ENCODE measurements around the gene DNASE2B.
"Not testable (repeated sequence)": the region's sequence is repeated elsewhere in the genome, so short reads cannot be mapped to it uniquely, and the experiment has no call there.

The DNASE2B gene

DNA sequence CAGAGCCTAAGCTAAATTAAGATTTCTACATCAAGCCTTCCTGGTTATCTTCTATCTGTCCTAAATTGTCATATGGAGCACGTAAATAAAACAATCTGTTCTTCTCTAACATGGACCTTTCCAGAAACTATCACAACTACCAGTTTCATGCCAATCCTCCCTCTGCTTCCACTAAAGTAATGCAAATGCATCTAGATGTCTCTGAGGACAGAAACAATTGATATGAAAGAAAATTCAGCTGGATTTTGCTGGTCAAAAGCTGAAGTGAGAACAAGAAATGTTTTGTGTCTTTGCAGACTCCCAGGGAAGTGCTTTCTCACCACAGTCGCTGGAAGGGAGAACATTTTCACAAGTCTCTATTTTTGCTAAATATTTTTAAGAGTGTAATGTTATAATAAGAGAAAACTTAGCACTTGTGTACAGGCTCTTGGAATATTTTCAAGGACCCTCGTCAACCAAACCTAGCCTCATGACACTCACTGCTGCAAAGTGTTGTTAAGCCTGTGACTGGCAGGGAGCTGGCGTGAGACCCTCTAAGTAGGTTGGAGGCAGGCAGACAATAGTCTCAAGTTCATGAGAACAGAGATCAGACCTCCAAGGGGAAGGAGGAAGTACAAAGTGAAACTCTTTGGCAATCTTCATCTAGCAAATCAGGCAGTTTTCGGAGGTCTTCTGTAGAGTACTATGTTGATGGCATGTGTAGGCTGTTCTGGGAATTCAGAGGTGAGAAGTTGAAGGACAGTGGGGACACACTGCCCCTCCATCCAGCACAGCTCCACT, 38.8 kb downstream of the DNASE2B start:
- no peak overlapping the region for H3K4me3 ChIP-seq (ENCODE audit: insufficient read length, low read depth)
- H3K27me3 ChIP-seq (ENCODE audit: insufficient read depth, insufficient read length), result no peaks in the 10 kb centered on the region
- no peaks in the 10 kb centered on the region for H3K36me3 ChIP-seq (ENCODE audit: insufficient read depth, insufficient read length, low read length)
- TF ChIP-seq ZNF274 (IDR thresholded peaks at IDR 0.05; ENCODE audit: low read depth, low read length) (no peak), YY1 (IDR thresholded peaks at IDR 0.05; ENCODE audit: insufficient read depth, insufficient read length) (no peak), SUZ12 (IDR thresholded peaks at IDR 0.05; ENCODE audit: extremely low read depth, insufficient read depth, insufficient read length) (no peak)
- no peak overlapping the region for H3K9ac ChIP-seq (ENCODE audit: insufficient read length, low read depth)
- no peaks in the 10 kb centered on the region for H3K4me1 ChIP-seq (ENCODE audit: insufficient read depth, insufficient read length)
- no peaks in the 10 kb centered on the region for H3K9me3 ChIP-seq (ENCODE audit: insufficient read depth, low read length)
- no peak for DNase-seq (ENCODE audit: low read depth, low spot score)

GRCh38 chr1:84442256-84442655, 44.0 kb downstream of the DNASE2B start:
- H3K4me3 ChIP-seq (ENCODE audit: insufficient read length, low read depth), result no peak overlapping the region
- H3K9ac ChIP-seq (ENCODE audit: insufficient read length, low read depth), result no peak overlapping the region
- no peaks in the 10 kb centered on the region for H3K27me3 ChIP-seq (ENCODE audit: insufficient read depth, insufficient read length)
- H3K36me3 ChIP-seq (ENCODE audit: insufficient read depth, insufficient read length, low read length), result no peaks in the 10 kb centered on the region
- no peaks in the 10 kb centered on the region for H3K9me3 ChIP-seq (ENCODE audit: insufficient read depth, low read length)
- DNase-seq (ENCODE audit: low read depth, low spot score), result no peak
- H3K4me1 ChIP-seq (ENCODE audit: insufficient read depth, insufficient read length), result no peaks in the 10 kb centered on the region
- no peak for TF ChIP-seq ZNF274 (IDR thresholded peaks at IDR 0.05; ENCODE audit: low read depth, low read length)
- TF ChIP-seq SUZ12 (IDR thresholded peaks at IDR 0.05; ENCODE audit: extremely low read depth, insufficient read depth, insufficient read length), result no peak
- TF ChIP-seq YY1 (IDR thresholded peaks at IDR 0.05; ENCODE audit: insufficient read depth, insufficient read length), result no peak

DNA sequence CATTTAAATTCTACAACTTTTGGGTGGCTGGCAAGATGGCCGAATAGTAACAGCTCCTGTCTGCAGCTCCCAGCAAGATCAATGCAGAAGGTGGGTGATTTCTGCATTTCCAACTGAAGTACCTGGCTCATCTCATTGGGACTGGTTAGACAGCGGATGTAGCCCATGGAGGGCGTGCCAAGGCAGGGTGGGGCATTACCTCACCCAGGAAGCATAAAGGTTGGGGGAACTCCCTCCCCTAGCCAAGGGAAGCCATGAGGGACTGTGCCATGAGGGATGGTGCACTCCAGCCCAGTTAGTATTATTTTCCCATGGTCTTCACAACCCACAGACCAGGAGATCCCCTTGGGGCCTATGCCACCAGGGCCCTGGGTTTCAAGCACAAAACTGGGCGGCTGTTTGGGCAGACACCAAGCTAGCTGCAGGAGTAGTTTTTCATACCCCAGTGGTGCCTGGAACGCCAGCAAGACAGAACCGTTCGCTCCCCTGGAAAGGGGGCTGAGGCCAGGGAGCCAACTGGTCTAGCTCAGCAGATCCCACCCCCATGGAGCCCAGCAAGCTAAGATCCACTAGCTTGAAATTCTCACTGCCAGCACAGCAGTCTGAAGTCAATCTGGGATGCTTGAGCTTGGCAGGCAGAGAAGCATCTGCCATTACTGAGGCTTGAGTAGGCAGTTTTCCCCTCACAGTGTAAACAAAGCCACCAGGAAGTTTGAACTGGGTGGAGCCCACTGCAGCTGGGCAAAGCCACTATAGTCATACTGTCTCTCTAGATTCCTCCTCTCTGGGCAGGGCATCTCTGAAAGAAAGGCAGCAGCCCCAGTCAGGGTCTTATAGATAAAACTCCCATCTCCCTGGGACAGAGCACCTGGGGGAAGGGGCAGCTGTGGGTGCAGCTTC, 44.7 kb downstream of the DNASE2B start:
- H3K4me3 ChIP-seq (ENCODE audit: insufficient read length, low read depth); H3K27me3 ChIP-seq (ENCODE audit: insufficient read depth, insufficient read length); H3K9me3 ChIP-seq (ENCODE audit: insufficient read depth, low read length); DNase-seq (ENCODE audit: low read depth, low spot score); H3K36me3 ChIP-seq (ENCODE audit: insufficient read depth, insufficient read length, low read length); H3K4me1 ChIP-seq (ENCODE audit: insufficient read depth, insufficient read length); H3K9ac ChIP-seq (ENCODE audit: insufficient read length, low read depth): not testable (repeated sequence)

- DNase-seq (ENCODE audit: low read depth, low spot score); H3K36me3 ChIP-seq (ENCODE audit: insufficient read depth, insufficient read length, low read length); H3K27me3 ChIP-seq (ENCODE audit: insufficient read depth, insufficient read length); H3K4me1 ChIP-seq (ENCODE audit: insufficient read depth, insufficient read length); H3K4me3 ChIP-seq (ENCODE audit: insufficient read length, low read depth); H3K9ac ChIP-seq (ENCODE audit: insufficient read length, low read depth); H3K9me3 ChIP-seq (ENCODE audit: insufficient read depth, low read length): not testable (repeated sequence)
These were observed 50.4 kb downstream of the DNASE2B start for GRCh38 chr1:84448704-84449103.

DNA sequence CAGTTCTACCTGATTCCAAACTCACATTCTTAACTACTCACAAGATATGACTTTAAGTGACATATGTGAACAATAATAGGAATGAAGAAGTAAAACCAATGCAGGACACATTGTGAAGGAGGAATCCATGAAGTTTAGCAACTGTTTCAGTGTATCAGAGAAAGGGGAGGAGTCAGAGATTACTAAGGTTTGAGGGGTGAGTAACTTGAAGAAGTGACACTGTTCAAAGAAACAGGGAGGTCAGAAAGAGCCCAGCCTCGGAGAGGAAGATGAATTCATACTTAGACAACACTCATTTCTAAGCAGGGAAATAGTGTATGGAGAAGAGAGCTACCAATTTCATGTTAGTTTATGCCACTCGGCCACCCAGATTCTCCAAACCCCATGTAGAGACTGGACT, 52.6 kb downstream of the DNASE2B start:
- no peak overlapping the region for H3K4me3 ChIP-seq (ENCODE audit: insufficient read length, low read depth)
- DNase-seq (ENCODE audit: low read depth, low spot score), result no peak
- H3K27me3 ChIP-seq (ENCODE audit: insufficient read depth, insufficient read length), result no peaks in the 10 kb centered on the region
- H3K9me3 ChIP-seq (ENCODE audit: insufficient read depth, low read length), result no peaks in the 10 kb centered on the region
- H3K36me3 ChIP-seq (ENCODE audit: insufficient read depth, insufficient read length, low read length), result no peaks in the 10 kb centered on the region
- TF ChIP-seq SUZ12 (IDR thresholded peaks at IDR 0.05; ENCODE audit: extremely low read depth, insufficient read depth, insufficient read length), result no peak
- TF ChIP-seq YY1 (IDR thresholded peaks at IDR 0.05; ENCODE audit: insufficient read depth, insufficient read length), result no peak
- no peak for TF ChIP-seq ZNF274 (IDR thresholded peaks at IDR 0.05; ENCODE audit: low read depth, low read length)
- H3K9ac ChIP-seq (ENCODE audit: insufficient read length, low read depth), result no peak overlapping the region
- H3K4me1 ChIP-seq (ENCODE audit: insufficient read depth, insufficient read length), result no peaks in the 10 kb centered on the region

- H3K9me3 ChIP-seq (ENCODE audit: insufficient read depth, low read length), result no peaks in the 10 kb centered on the region
- H3K27me3 ChIP-seq (ENCODE audit: insufficient read depth, insufficient read length), result no peaks in the 10 kb centered on the region
- DNase-seq (ENCODE audit: low read depth, low spot score), result no peak
- H3K4me3 ChIP-seq (ENCODE audit: insufficient read length, low read depth), result no peak overlapping the region
- H3K36me3 ChIP-seq (ENCODE audit: insufficient read depth, insufficient read length, low read length), result no peaks in the 10 kb centered on the region
- TF ChIP-seq SUZ12 (IDR thresholded peaks at IDR 0.05; ENCODE audit: extremely low read depth, insufficient read depth, insufficient read length) (no peak), YY1 (IDR thresholded peaks at IDR 0.05; ENCODE audit: insufficient read depth, insufficient read length) (no peak), ZNF274 (IDR thresholded peaks at IDR 0.05; ENCODE audit: low read depth, low read length) (no peak)
- H3K9ac ChIP-seq (ENCODE audit: insufficient read length, low read depth), result no peak overlapping the region
- no peaks in the 10 kb centered on the region for H3K4me1 ChIP-seq (ENCODE audit: insufficient read depth, insufficient read length)
These were observed 54.2 kb downstream of the DNASE2B start for GRCh38 chr1:84452436-84452835.

GRCh38 chr1:84462118-84462517, 63.8 kb downstream of the DNASE2B start:
- no peak overlapping the region for H3K4me3 ChIP-seq (ENCODE audit: insufficient read length, low read depth)
- no peaks in the 10 kb centered on the region for H3K36me3 ChIP-seq (ENCODE audit: insufficient read depth, insufficient read length, low read length)
- no peaks in the 10 kb centered on the region for H3K9me3 ChIP-seq (ENCODE audit: insufficient read depth, low read length)

More at GRCh38 chr1:84462118-84462517, 63.8 kb downstream of the DNASE2B start:
- TF ChIP-seq SUZ12 (IDR thresholded peaks at IDR 0.05; ENCODE audit: extremely low read depth, insufficient read depth, insufficient read length), result no peak
- TF ChIP-seq ZNF274 (IDR thresholded peaks at IDR 0.05; ENCODE audit: low read depth, low read length), result no peak
- TF ChIP-seq YY1 (IDR thresholded peaks at IDR 0.05; ENCODE audit: insufficient read depth, insufficient read length), result no peak
- no peak for DNase-seq (ENCODE audit: low read depth, low spot score)
- Histone ChIP-seq H3K4me1 (ENCODE audit: insufficient read depth, insufficient read length) (no peaks in the 10 kb centered on the region), H3K27me3 (ENCODE audit: insufficient read depth, insufficient read length) (no peaks in the 10 kb centered on the region), H3K9ac (ENCODE audit: insufficient read length, low read depth) (no peak overlapping the region)

Measured in NT2/D1 (cell line).